ENCODE measurements around the gene PRRT1. TPM values are rescaled to one million over a fixed set of nuclear protein-coding genes. Genes with fewer than 3 reads are reported as not detected.
"Not testable (repeated sequence)": the region's sequence is repeated elsewhere in the genome, so short reads cannot be mapped to it uniquely, and the experiment has no call there.

The PRRT1 gene
- total RNA-seq, 1 experiment from 2014 or later, result 0.37 TPM

DNA sequence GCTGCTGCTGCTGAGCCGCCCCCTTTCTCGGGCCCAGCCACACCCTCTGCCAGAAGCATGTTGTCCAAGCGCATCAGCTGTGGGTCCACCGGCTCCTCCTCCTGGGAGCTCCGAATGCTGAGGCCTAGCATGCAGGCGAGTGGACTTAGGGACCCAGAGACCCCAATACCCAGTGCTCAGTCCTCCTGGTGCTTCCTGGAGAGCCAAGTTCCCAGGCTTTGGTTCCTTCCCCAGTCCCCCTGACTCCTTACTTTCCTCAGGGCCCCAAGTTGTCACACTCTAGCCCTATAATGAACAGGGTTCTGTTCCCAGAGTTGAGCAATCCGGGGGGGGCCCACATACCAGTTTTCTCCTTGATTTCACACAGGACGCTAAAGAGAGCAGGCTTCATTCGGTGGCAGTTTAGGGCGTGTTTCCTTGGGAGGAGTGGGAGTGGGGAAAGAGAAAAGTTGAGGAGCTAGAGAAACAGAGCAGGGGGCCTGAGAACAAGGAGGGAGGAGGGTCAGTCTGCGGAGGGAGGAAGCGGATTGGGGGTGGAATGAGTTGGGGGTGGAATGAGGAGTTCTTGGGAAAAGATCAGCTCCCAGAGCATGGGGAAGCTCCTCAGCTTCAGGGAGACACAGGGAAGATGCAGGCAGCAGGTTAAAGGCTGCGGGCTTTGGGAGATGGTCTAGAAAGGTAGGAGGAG, 36.8 kb upstream of the PRRT1 start:
- no peak for DNase-seq (ENCODE audit: extremely low read depth, low read depth)

DNA sequence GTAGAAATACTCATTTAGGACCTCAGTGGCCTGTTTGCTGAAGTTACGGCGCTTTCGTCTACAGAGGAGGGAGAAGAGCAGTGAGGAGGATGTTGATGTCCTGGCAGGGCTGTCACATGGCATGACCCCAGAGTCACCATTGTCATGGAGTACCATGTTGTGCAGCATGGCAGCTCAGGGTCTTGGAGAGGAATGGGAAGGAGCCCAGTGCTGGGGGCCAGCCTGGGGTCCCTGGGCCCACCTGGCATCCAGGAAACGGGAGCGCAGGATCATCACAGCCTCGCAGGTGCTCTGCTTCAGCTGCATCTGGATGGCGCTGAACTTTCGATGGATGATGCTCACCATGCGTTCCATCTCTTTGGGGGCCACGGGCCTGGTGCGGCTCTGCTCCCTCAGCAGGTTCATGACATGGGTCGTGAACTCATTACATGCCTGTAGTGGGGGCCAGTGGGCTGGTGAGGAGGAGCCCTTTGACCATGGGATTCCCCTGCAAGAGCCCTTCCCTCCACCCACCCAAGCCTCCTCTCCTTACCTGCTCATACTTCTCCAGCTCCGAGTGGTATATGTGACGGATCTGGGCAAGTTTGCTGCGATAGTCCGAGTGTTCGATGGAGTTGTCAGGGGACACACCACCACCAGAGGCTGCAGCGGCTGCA, 36.1 kb upstream of the PRRT1 start:
- DNase-seq (ENCODE audit: extremely low read depth, low read depth), result not testable (repeated sequence)

DNA sequence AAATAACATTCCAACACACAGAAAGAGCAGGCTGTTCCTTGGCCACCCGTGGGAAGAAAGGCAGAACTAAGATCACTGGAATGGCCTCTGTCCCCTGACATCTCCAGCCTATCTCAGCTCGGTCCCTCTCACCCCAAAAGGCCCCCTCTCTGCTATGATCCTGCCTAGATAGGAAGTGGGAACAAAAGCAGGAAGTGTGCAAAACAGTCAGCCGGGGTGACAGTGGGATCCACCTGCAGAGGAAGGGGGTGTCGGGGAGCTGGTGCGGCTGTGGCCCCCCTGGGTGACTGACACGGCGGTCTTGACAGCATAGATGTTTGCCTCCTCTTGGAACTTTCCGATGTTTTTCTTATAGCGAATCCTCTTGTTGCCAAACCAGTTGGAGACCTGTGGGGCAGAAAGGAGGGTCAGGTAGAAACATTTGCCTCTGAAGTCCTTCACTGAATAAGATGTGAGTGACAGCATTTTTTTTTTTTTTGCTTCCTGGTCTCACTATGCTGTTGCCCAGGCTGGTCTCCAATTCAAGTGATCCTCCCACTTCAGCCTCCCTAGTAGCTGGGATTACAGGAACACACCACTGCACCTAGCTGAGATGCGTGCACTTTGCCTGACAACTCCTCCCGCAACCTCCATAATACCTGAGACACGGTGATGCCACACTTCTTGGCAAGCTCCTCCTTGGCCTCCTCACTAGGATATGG, 35.4 kb upstream of the PRRT1 start:
- DNase-seq (ENCODE audit: extremely low read depth, low read depth), result no peak

DNA sequence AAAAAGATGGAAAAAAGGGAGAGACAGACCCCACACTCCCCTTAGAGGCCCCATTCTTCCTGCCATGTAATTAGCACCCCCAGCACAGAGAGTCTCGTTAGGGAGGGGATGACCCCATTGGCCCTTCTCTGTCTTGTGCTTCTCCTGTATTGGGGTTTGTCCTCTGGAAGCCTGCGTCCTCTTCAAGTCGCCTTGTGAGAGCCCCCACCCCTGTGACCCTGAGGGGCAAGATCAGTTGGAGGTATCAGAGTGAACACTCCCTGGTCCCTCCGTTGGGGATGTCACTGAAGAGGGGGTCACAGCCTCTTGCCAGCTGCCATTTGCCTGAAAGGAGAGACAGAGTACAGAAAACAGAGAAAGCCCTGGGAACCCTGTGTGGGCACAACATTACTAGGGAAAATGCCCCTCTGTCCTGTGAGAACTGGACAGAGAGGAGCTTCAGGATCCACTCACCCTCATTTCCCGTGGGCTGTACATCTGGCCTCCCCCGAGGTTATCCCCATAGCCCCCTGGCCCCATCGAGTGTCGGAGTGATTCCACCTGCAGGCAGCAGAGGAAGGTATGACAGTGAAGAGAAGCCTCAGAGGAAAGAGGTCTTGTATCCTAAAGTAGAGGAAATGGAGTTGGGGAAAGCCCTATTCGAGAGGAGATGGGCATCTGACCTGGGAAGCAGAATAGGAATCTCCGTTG, 34.6 kb upstream of the PRRT1 start:
- DNase-seq (ENCODE audit: extremely low read depth, low read depth), result not testable (repeated sequence)

DNA sequence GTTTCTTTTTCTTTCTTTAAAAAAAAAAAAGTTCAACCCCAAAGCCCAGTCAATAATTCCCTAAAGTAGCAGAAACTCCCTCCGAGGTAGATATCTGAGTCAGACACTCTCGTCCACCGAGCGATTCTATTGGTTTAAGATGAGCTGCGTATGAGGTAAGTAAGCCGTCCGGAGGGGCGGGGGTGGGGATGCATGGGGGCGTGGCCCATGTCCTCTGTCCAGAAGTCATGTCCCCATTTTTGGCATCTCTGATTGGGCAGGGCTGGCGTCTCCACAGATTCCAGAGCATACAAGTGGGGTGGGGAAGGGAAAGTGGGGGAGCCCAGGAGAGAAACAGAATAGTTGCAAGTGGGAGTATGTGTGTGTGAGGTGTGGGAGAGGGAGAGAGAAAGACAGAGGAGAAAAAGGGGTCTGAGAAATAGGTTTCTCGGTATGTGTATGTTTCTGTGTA, 34.0 kb upstream of the PRRT1 start:
- peak; percentile 74 for DNase-seq (ENCODE audit: extremely low read depth, low read depth)

DNA sequence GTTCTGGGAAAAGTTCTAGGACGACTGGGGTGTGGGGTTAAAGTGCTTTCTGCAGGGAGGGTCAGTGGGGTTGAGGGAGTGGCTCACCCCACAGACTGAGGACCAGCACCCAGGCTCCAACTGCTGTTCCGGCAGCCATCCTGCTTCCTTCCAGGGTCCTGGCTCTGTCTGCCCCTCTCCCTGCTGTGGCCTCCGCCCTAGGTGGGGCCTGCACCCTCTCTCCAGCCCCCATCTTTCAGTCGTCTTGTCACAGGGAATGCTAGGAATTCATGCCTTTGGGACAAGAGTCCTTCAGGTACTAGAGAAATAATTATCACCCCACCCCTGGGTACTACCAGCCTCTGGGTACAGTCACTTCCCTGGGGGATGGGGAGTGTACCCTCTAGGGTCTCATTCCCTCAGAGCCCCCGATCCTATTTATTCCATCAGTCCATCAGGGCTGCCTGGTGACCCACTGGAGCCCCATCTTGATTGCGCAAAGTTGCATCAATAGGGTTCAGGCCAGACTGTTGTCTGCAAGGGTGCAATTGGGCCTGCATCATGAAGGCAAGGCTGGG, 32.4 kb upstream of the PRRT1 start, which contains the start of gene AGER:
TSS of gene AGER (minus strand) at position 170 of the 557 bp plus-strand sequence. CDS start at position 139, 31 bp downstream.
- no peak for DNase-seq (ENCODE audit: extremely low read depth, low read depth)

DNA sequence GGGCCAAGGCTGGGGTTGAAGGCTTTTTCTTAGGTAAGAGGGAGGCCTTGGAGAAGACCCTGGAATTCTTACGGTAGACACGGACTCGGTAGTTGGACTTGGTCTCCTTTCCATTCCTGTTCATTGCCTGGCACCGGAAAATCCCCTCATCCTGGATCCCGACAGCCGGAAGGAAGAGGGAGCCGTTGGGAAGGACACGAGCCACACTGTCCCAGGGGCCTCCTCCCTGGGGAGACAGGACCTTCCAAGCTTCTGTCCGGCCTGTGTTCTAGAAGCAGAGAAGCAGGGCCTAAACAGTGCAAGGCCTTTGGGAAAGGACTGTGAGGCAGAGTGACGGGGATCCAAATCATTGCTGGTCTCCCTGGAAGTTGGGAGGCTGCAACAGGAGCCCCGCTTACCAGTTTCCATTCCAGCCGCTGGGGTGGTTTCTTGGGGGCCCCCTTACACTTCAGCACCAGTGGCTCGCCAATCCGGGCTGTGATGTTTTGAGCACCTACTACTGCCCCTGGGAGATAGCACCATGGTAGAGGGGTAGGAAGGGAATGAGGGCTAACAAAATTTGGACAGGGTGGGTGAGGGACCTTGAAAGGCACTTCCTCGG, 31.8 kb upstream of the PRRT1 start:
- no peak for DNase-seq (ENCODE audit: extremely low read depth, low read depth)

DNA sequence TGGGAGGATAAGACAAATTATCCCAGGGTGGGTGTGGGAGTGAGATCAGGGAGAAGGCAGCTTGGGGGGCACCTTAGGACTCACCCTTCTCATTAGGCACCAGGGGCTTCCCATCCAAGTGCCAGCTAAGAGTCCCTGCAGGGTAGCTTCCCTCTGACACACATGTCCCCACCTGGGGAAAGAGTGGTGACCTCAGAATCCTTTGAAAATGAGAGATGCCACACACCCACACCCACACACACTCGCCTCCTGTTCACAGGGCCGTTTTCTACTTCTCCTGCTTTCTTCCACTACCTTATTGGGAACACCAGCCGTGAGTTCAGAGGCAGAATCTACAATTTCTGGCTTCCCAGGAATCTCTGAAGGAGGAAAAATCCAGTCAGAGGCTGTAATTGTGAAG, 31.3 kb upstream of the PRRT1 start:
- no peak for DNase-seq (ENCODE audit: extremely low read depth, low read depth)

DNA sequence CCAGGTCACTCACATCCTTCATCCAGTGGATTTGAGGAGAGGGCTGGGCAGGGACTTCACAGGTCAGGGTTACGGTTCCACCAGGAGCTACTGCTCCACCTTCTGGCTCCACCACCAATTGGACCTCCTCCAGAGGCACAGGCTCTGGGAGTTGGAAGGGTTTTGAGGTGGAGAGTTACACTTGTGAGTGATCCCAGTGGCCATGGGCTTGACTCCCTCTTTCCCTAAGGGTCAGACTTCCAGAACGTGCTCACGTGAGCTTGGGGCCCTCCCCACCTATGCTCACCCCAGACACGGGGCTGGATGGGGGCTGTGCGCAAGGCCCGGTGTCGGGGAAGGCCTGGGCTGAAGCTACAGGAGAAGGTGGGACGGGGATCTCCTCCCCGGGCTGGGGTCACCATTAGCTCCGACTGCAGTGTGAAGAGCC, 30.8 kb upstream of the PRRT1 start:
- no peak for DNase-seq (ENCODE audit: extremely low read depth, low read depth)

DNA sequence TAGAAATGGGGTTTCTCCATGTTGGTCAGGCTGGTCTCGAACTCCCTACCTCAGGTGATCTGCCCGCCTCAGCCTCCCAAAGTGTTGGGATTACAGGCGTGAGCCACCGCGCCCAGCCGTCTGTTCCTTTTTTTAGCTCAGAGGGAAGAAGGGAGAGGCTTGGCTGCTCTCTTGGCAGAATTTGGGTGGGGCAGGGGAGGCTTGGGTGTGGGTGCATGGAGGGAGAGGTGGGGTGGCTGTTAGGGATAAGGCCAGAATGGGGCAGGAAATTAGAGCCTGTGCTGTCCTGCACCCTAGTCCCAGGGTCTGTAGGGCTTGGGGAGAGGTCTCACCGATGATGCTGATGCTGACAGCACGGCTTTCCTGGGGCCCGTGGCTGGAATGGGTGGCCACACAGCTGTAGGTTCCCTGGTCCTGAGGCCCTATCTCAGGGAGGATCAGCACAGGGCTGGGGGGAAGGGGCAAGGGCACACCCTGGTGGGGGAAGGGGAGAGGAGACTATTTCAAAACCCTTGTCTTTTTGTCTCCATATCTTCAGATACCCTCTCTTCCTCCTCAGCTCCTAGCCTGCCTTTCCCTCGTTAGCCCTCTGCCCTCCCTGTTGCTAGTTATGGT, 30.3 kb upstream of the PRRT1 start:
- DNase-seq (ENCODE audit: extremely low read depth, low read depth), result no peak

DNA sequence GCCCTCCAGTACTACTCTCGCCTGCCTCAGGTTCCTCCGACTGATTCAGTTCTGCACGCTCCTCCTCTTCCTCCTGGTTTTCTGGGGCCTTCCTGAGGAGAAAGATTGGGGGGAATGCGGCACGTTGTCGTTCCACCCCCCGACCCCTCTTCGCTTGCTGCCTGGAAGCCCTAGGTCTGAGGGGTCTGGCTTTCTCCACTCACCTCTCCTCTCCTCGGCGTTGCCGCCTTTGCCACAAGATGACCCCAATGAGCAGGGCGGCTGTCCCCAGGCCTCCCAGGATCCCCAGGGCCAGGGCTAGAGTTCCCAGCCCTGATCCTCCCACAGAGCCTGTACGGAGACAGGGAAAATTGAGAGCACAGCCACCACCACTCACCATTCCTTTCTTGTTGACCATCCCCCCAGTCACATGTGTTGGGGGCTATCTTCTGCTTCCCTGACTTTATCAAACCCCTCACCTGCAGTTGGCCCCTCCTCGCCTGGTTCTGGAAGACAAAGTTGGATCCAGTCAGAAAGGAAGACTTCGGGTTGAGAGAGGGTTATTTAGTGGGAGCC, 29.5 kb upstream of the PRRT1 start:
- no peak for DNase-seq (ENCODE audit: extremely low read depth, low read depth)

DNA sequence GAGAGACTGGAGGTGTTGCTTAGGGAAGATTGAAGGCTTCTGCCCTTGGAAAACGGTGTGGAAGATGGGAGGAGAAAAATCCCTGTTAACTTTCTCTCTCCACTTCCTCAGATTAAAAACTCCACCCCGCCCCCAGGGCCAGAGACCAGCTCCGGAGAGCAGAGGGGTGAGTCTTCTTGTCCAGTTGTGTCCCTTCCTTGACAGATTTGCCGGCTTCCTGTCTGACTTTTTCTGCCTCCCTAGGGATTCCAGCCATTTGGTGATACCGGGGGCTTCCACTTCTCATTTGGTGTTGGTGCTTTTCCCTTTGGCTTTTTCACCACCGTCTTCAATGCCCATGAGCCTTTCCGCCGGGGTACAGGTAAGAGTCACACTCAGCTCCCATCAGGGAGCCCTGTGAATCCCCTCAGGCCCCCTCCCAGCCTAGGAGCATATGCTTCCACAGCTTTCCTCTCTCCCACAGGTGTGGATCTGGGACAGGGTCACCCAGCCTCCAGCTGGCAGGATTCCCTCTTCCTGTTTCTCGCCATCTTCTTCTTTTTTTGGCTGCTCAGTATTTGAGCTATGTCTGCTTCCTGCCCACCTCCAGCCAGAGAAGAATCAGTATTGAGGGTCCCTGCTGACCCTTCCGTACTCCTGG, 28.1 kb upstream of the PRRT1 start:
- no peak for DNase-seq (ENCODE audit: extremely low read depth, low read depth)

DNA sequence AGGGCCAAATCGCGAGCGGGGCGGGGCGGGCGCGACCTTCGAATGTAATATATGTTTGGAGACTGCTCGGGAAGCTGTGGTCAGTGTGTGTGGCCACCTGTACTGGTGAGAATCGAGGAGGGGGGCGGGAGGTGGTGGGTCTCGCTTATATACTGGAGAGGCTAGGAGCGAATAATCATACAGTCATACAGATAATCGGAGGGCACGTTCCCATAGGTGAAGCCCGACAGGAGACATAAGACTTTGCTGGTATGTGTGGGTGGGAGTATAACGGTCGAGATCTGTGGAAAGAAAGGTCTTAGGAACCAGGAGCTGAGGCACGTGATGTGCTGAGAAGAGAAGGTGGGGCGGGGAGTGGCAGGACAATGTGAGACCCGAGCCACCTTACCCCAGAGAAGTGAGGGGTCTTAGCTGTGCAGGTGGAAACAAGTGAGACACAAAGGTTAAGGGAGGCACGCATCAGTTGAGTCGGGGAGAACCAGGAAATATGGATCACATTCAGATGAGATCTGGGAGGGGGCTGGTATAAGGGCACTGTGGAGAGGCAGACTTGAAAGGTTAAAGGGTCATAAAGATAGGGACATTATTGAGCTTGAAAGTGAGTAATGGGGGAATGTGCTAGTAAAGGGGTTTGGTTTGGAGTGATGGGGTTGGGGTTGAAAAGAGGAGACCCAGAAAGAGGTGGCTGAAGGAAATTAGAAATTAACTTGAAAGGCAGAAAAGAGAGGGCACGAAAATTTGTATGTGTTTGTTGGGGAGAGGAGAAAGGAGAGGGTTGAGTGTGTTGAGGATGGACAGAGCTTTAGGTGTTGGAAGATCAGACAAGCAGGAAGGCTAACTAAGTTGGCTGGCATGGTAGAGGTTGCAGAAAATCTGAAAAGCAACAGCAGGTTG, 27.1 kb upstream of the PRRT1 start:
- DNase-seq (ENCODE audit: extremely low read depth, low read depth), result no peak

DNA sequence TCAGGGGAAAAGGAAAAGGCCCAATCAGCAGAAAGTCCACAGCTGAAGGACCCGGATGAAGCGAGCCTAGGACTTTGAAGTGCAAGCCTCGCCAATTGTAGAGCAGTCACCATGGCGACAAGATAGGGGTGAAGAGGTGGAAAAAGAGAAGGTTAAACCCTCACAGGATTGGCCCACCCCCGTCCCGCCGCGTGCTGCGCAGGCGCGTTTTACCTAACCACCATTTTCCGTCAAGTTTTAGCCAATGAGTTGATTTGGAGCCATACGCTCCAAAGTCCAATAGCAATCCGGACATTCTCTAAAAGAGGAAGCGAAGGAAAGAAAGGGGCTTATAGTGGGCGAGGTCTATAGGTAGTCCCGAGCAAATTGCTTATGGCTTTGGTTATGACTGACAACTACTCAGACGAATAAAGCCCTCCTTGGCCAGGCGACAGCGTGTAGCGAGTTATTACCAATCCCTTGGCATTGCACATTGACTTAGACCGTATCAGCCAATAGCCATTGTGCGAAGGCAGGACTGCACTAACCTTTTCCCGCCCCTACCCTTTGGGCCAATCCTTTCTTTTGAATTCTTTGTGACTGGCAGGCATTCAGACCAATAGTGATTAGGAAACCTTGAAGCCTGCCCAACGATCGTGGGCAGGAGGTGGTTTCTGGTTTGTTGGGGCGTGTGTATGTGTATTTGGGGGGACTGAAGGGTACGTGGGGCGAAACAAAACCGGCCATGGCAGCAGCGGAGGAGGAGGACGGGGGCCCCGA, 26.2 kb upstream of the PRRT1 start, which contains the start of gene RNF5:
TSS of gene RNF5 (plus strand) at position 618 of the 759 bp plus-strand sequence. CDS start at position 725, 107 bp downstream.
- DNase-seq (ENCODE audit: extremely low read depth, low read depth), result peak; percentile 99

DNA sequence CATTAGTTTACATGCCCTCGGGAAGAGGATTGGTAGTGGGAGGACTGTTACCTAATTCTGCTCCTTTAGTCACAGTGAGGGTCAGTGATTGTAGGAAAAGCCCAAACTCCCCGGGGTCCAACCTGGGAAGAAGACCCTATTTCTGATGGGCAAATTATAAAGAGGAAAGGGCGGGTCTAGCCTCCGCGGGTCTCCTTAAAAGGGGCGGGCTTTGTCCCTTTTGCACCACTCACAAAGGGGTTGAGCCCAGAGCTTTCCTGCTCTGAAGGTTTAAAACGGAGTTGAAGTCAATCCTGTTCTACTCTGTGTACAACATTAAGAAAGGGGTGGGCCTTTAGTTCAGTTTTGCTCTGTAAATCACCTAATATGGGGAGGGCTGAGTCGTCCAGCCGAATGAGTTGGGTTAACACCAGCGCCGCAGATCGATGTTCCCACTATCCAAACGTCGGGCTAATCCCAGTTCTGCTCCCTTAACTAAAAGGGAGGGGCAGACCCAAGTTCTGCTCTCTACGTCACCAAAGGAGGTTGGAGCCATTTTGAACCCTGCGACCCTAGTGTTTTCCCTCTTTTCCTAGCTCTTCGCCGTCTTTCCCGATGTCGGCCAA, 25.5 kb upstream of the PRRT1 start:
- DNase-seq (ENCODE audit: extremely low read depth, low read depth), result peak; percentile 22

DNA sequence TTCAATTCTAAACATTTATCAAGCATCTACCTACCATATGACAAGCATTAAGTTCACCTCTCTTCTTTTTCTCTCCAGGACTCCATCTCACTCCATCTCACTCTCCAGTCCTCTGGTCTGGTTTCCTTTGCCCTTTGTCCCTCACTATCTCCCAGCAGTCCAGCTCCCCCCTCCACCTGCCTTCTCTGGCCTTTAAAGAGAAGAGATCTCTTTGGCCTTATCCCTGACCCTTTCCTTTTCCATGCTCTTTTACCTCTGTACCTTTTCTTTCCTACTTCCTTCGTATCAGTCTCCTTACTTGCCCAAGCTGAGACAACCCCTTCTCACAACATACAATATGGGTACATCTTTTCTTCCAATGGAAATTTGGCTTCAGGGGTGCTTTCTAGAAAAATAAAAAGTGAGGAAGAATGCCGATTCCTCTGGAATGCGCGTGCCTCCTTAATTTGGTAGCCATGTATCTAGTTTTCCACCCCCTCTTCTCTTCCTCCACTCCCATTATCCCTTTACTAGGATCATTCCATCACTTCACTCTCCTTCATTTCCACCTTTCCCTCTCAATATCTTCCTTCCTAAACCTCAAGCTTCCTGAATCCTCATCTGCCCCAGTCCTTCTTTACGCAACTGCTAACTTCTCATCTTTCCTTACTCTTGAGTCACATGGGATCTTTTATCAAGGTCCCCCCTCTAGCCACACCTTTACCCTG, 24.9 kb upstream of the PRRT1 start:
- DNase-seq (ENCODE audit: extremely low read depth, low read depth), result no peak
